ENCODE data around the gene TMCC2. TPM values are rescaled to one million over a fixed set of nuclear protein-coding genes. Genes with fewer than 3 reads are reported as not detected.

TMCC2 gene
- total and polyA plus RNA-seq, 2 of the 4 experiments (the other 2 are of a cell fraction), result 2.0 to 4.2 TPM

DNA sequence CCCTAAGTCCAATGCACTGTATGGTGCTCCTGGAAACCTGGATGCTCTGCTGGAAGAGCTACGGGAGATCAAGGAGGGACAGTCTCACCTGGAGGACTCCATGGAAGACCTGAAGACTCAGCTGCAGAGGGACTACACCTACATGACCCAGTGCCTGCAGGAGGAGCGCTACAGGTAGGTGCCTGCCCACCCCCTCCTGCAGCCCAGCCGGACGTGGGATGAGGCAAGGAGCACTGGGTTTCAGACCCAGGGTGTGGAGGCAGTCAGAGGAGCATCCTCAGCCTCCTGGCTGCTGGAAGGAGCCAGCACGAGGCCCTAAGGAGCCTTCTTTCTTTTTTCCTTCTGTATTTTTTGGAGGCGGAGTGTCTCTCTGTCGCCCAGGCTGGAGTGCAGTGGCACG lies 42.0 kb downstream of the TMCC2 start:
- H3K9me3 ChIP-seq (ENCODE audit: control insufficient read depth, insufficient read depth, low read length), result no peaks in the 10 kb centered on the region
- no peak overlapping the region for H3K18ac ChIP-seq (ENCODE audit: low read depth, low read length)
- peak overlapping the region; percentile 68 for H2AK9ac ChIP-seq (replicated peaks; ENCODE audit: low read depth, low read length, poor library complexity)
- H3K4ac ChIP-seq (ENCODE audit: low read depth, low read length), result no peak overlapping the region; the same call in 1 of the 2 replicates
- no peak overlapping the region for H3K23ac ChIP-seq (ENCODE audit: low read depth, low read length)
- no peak overlapping the region for H2AK5ac ChIP-seq (ENCODE audit: low read depth, low read length)
- ChIA-PET POLR2A (ENCODE audit: unreplicated experiment) (no interaction called here), CTCF (interaction anchor here (1.4 to 3.5 kb wide), 2 partner anchors 55 to 255 kb away, joined by 4 to 35 read pairs; no protein-coding TSS in a partner anchor)
- H2AFZ ChIP-seq (replicated peaks; ENCODE audit: low read length, poor library complexity), result no peak overlapping the region
- BruUV-seq (replicated peaks), result no TSS peak
- dilution Hi-C loops (cut with HindIII; ENCODE audit: low sequenced_read_pairs, unreplicated experiment), result no loop called here
- H3K9ac ChIP-seq (ENCODE audit: low read depth, low read length), result no peak overlapping the region
- H2BK120ac ChIP-seq (ENCODE audit: low read depth, low read length), result no peak overlapping the region
- H3K14ac ChIP-seq (replicated peaks; ENCODE audit: low read depth, low read length), result no peak overlapping the region
- intact Hi-C loops (cut with micrococcal nuclease), result loop anchor here (5.0 kb wide), 1 partner anchor 163 kb away; no protein-coding TSS in a partner anchor
- H4K5ac ChIP-seq (ENCODE audit: low read depth, low read length), result no peak overlapping the region
- no peak for ATAC-seq (ENCODE audit: low read depth)
- no peak overlapping the region for H3K56ac ChIP-seq (ENCODE audit: extremely low read depth, insufficient read depth, low read length)
- H4K8ac ChIP-seq (ENCODE audit: low read depth in 2 of 2, low read length in 2 of 2), result no peak overlapping the region
- H4K91ac ChIP-seq (ENCODE audit: insufficient read depth, low read depth, low read length), result no peak overlapping the region
- H3K4me2 ChIP-seq (ENCODE audit: low read depth, low read length), result no peak overlapping the region
- H3K79me1 ChIP-seq (ENCODE audit: low read depth in 1 of 2, low read length in 2 of 2), result peaks cover 3% of the 10 kb centered on the region in 2 experiments; a peak in 2 of 4 replicates
- no peak for DNase-seq
- H2BK15ac ChIP-seq (ENCODE audit: low read depth, low read length), result no peak overlapping the region
- no peak overlapping the region for H3K4me3 ChIP-seq (ENCODE audit: insufficient read depth, low read depth, low read length)
- H3K36me3 ChIP-seq (ENCODE audit: control insufficient read depth, insufficient read depth, low read length), result peaks cover 2% of the 10 kb centered on the region; the same call in 1 of the 2 replicates
- H3K27ac ChIP-seq (ENCODE audit: insufficient read depth, low read length), result no peak overlapping the region
- H4K20me1 ChIP-seq (ENCODE audit: insufficient read depth, low read length), result no peaks in the 10 kb centered on the region
- in situ Hi-C loops (cut with MboI; ENCODE audit: low sequenced_read_pairs), result loop anchor here (10.0 to 25.0 kb wide), 2 partner anchors 215 to 457 kb away; no protein-coding TSS in a partner anchor
- H3K4me1 ChIP-seq (ENCODE audit: control insufficient read depth, insufficient read depth, low read length), result peaks cover 15% of the 10 kb centered on the region
- TF ChIP-seq MXI1 (IDR thresholded peaks at IDR 0.05; ENCODE audit: borderline replicate concordance, low read depth, low read length) (no peak), MAFK (IDR thresholded peaks at IDR 0.05; ENCODE audit: low read depth, low read length) (no peak), CHD1 (IDR thresholded peaks at IDR 0.05; ENCODE audit: low read depth, low read length) (no peak), NFE2L2 (IDR thresholded peaks at IDR 0.05; ENCODE audit: low read depth, low read length) (no peak), FOS (IDR thresholded peaks at IDR 0.05; ENCODE audit: low read depth, low read length) (no peak), RFX5 (IDR thresholded peaks at IDR 0.05; ENCODE audit: low read depth, low read length) (no peak), SMC3 (IDR thresholded peaks at IDR 0.05; ENCODE audit: low read depth, low read length) (no peak), MAZ (IDR thresholded peaks at IDR 0.05; ENCODE audit: borderline replicate concordance, low read depth, low read length) (no peak), BHLHE40 (IDR thresholded peaks at IDR 0.05; ENCODE audit: low read depth, low read length) (no peak), POLR2A (IDR thresholded peaks at IDR 0.05; ENCODE audit: low read depth, low read length) (no peak), RAD21 (IDR thresholded peaks at IDR 0.05; ENCODE audit: low read length) (no peak), RCOR1 (IDR thresholded peaks at IDR 0.05; ENCODE audit: insufficient replicate concordance, low read length) (no peak), CEBPB (IDR thresholded peaks at IDR 0.05; ENCODE audit: low read depth, low read length) (no peak)
- TF ChIP-seq, protein P1, sequence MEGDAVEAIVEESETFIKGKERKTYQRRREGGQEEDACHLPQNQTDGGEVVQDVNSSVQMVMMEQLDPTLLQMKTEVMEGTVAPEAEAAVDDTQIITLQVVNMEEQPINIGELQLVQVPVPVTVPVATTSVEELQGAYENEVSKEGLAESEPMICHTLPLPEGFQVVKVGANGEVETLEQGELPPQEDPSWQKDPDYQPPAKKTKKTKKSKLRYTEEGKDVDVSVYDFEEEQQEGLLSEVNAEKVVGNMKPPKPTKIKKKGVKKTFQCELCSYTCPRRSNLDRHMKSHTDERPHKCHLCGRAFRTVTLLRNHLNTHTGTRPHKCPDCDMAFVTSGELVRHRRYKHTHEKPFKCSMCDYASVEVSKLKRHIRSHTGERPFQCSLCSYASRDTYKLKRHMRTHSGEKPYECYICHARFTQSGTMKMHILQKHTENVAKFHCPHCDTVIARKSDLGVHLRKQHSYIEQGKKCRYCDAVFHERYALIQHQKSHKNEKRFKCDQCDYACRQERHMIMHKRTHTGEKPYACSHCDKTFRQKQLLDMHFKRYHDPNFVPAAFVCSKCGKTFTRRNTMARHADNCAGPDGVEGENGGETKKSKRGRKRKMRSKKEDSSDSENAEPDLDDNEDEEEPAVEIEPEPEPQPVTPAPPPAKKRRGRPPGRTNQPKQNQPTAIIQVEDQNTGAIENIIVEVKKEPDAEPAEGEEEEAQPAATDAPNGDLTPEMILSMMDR (conservative IDR thresholded peaks at IDR 0.05; ENCODE audit: low read depth, low read length), result no peak
- TF ChIP-seq, protein P2, sequence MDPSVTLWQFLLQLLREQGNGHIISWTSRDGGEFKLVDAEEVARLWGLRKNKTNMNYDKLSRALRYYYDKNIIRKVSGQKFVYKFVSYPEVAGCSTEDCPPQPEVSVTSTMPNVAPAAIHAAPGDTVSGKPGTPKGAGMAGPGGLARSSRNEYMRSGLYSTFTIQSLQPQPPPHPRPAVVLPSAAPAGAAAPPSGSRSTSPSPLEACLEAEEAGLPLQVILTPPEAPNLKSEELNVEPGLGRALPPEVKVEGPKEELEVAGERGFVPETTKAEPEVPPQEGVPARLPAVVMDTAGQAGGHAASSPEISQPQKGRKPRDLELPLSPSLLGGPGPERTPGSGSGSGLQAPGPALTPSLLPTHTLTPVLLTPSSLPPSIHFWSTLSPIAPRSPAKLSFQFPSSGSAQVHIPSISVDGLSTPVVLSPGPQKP (IDR thresholded peaks at IDR 0.05; ENCODE audit: borderline replicate concordance, low read depth, low read length), result no peak
- TF ChIP-seq, protein P3, sequence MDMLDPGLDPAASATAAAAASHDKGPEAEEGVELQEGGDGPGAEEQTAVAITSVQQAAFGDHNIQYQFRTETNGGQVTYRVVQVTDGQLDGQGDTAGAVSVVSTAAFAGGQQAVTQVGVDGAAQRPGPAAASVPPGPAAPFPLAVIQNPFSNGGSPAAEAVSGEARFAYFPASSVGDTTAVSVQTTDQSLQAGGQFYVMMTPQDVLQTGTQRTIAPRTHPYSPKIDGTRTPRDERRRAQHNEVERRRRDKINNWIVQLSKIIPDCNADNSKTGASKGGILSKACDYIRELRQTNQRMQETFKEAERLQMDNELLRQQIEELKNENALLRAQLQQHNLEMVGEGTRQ (IDR thresholded peaks at IDR 0.05; ENCODE audit: low read depth, low read length), result no peak
- peaks cover 11% of the 10 kb centered on the region for H3K9me1 ChIP-seq (ENCODE audit: insufficient read depth, low read length)
- H3K27me3 ChIP-seq (ENCODE audit: control insufficient read depth, insufficient read depth, low read length), result no peaks in the 10 kb centered on the region
- no peak overlapping the region for H2BK20ac ChIP-seq (ENCODE audit: low read depth, low read length)
- no peak overlapping the region for H2BK5ac ChIP-seq (ENCODE audit: low read depth, low read length, poor library complexity, severe bottlenecking)
- WGBS, 2 experiments (ENCODE audit: extremely low coverage in 2 of 2, insufficient read length in 1 of 2), result 57% methylated on average over 1 of the region's 8 CpGs; no CpG with 5 or more reads in 1 of the 2 experiments
